ENCODE results near the gene NUDT2. TPM values are rescaled to one million over a fixed set of nuclear protein-coding genes. Genes with fewer than 3 reads are reported as not detected.
"Not testable (repeated sequence)": the region's sequence is repeated elsewhere in the genome, so short reads cannot be mapped to it uniquely, and the experiment has no call there.

NUDT2 gene
- total RNA-seq, 6 experiments from 2014 or later, result 4.9 to 13.7 (median 11.2) TPM

- peaks cover 0 to 62% (median 20%) of the 10 kb centered on the region in 4 donors for H3K4me1 ChIP-seq
- TF ChIP-seq POLR2A (IDR thresholded peaks at IDR 0.05), result no peak
- no peak for TF ChIP-seq CTCF (IDR thresholded peaks at IDR 0.05)
- 41% methylated on average over 3 of the region's 3 CpGs for WGBS (ENCODE audit: insufficient coverage, low coverage, low lambda C conversion rate, missing lambda C conversion rate)
Measured at GRCh38 chr9:34349324-34349723, 20.0 kb downstream of the NUDT2 start.

GRCh38 chr9:34352122-34352652 lies 22.8 kb downstream of the NUDT2 start:
- intact Hi-C loops (cut with DNase I); H3K27me3 ChIP-seq; H3K36me3 ChIP-seq; H3K9me3 ChIP-seq: not testable (repeated sequence)
- DNase-seq (peak; percentile 64 to 74 (median 72)), ATAC-seq (peak; percentile 72 to 91 (median 85))
- H3K4me3 ChIP-seq, result peak overlapping the region; percentile 8 to 45 (median 34)
- peak overlapping the region; percentile 54 to 80 (median 76) for H3K27ac ChIP-seq
- WGBS (ENCODE audit: insufficient coverage, low coverage, low lambda C conversion rate, missing lambda C conversion rate), result 48% methylated on average over 3 of the region's 7 CpGs
- H3K4me1 ChIP-seq, result peaks cover 0 to 34% (median 7%) of the 10 kb centered on the region in 4 donors

More at GRCh38 chr9:34349324-34349723, 20.0 kb downstream of the NUDT2 start:
- H3K27ac ChIP-seq, result peak overlapping the region in 1 of 3 donors; percentile 82
- no peaks in the 10 kb centered on the region for H3K36me3 ChIP-seq
- H3K9me3 ChIP-seq, result no peaks in the 10 kb centered on the region
- DNase-seq (no peak), ATAC-seq (no peak)
- intact Hi-C loops (cut with DNase I), result no loop called here
- no peak overlapping the region for H3K4me3 ChIP-seq
- no peaks in the 10 kb centered on the region for H3K27me3 ChIP-seq

- peak overlapping the region; percentile 54 to 80 (median 76) for H3K27ac ChIP-seq
- peaks cover 0 to 29% (median 5%) of the 10 kb centered on the region in 4 donors for H3K4me1 ChIP-seq
- H3K27me3 ChIP-seq; intact Hi-C loops (cut with DNase I); H3K9me3 ChIP-seq; DNase-seq; H3K36me3 ChIP-seq; ATAC-seq: not testable (repeated sequence)
- H3K4me3 ChIP-seq, result peak overlapping the region; percentile 8 to 45 (median 34)
- 60% methylated on average over 1 of the region's 1 CpG for WGBS (ENCODE audit: insufficient coverage, low coverage, low lambda C conversion rate, missing lambda C conversion rate)
Measured at GRCh38 chr9:34352957-34353356, 23.6 kb downstream of the NUDT2 start.

GRCh38 chr9:34362614-34363214 lies 33.3 kb downstream of the NUDT2 start:
- 81% methylated on average over 3 of the region's 4 CpGs for WGBS (ENCODE audit: insufficient coverage, low coverage, low lambda C conversion rate, missing lambda C conversion rate)
- H3K36me3 ChIP-seq, result no peaks in the 10 kb centered on the region
- peaks cover 0 to 22% (median 6%) of the 10 kb centered on the region in 4 donors for H3K4me1 ChIP-seq
- no peaks in the 10 kb centered on the region for H3K9me3 ChIP-seq
- no peaks in the 10 kb centered on the region for H3K27me3 ChIP-seq
- H3K4me3 ChIP-seq, result no peak overlapping the region
- no peak for DNase-seq
- intact Hi-C loops (cut with DNase I), result no loop called here
- H3K27ac ChIP-seq, result no peak overlapping the region
- TF ChIP-seq POLR2A (IDR thresholded peaks at IDR 0.05) (no peak), CTCF (IDR thresholded peaks at IDR 0.05) (no peak)
- no peak for ATAC-seq

GRCh38 chr9:34363619-34364351 lies 34.4 kb downstream of the NUDT2 start:
- TF ChIP-seq CTCF (IDR thresholded peaks at IDR 0.05), result no peak
- TF ChIP-seq POLR2A (IDR thresholded peaks at IDR 0.05), result no peak

More at GRCh38 chr9:34363619-34364351, 34.4 kb downstream of the NUDT2 start:
- Histone ChIP-seq H3K27me3 (no peaks in the 10 kb centered on the region), H3K4me1 (peaks cover 0 to 22% (median 6%) of the 10 kb centered on the region in 4 donors), H3K27ac (no peak overlapping the region), H3K9me3 (no peaks in the 10 kb centered on the region), H3K4me3 (no peak overlapping the region), H3K36me3 (no peaks in the 10 kb centered on the region)
- peak in 3 of 4 donors; percentile 39 to 64 (median 56) for ATAC-seq
- WGBS (ENCODE audit: insufficient coverage, low coverage, low lambda C conversion rate, missing lambda C conversion rate), result 46% methylated on average over 10 of the region's 13 CpGs
- DNase-seq, result no peak
- intact Hi-C loops (cut with DNase I), result no loop called here
